ENCODE data around the gene SH3GL2. TPM values are rescaled to one million over a fixed set of nuclear protein-coding genes. Genes with fewer than 3 reads are reported as not detected.

SH3GL2 gene
- total RNA-seq: 1 to 10 TPM; 3.6 to 6.8 (median 4.7) TPM

- peaks cover 25% of the 10 kb centered on the region for H3K27me3 ChIP-seq
- no peaks in the 10 kb centered on the region for H3K9me3 ChIP-seq
- H3K36me3 ChIP-seq: no peaks in the 10 kb centered on the region
- H3K27ac ChIP-seq: peak within 1 kb of the TSS in 2 of 4 donors; percentile 45 to 62
- peak; percentile 82 for ATAC-seq
- WGBS, 2 donors (ENCODE audit: low coverage in 1 of 2): 5% methylated on average over 4 of the region's 109 CpGs; no CpG with 5 or more reads in 1 of the 2 donors
- H3K4me1 ChIP-seq: peaks cover 0 to 20% (median 6%) of the 10 kb centered on the region in 3 donors
- peak within 1 kb of the TSS; percentile 67 to 79 for H3K4me3 ChIP-seq
- peak; percentile 30 to 56 for TF ChIP-seq POLR2A (IDR thresholded peaks at IDR 0.05)
- no peak for TF ChIP-seq EP300 (IDR thresholded peaks at IDR 0.05)
- peak; percentile 59 for TF ChIP-seq POLR2AphosphoS5 (IDR thresholded peaks at IDR 0.05)
These were observed at the start of gene SH3GL2 for GRCh38 chr9:17578911-17579793. TSS of gene SH3GL2 (plus strand) at chr9:17579066.

GRCh38 chr9:17531642-17532254 lies 47.1 kb upstream of the SH3GL2 start:
- 29 to 42% methylated on average over 7 to 10 of the region's 10 CpGs for WGBS, 2 donors (ENCODE audit: low coverage in 1 of 2)
- TF ChIP-seq CTCF (IDR thresholded peaks at IDR 0.05): peak; percentile 59 to 75 (median 70)
- no peak for TF ChIP-seq POLR2A (IDR thresholded peaks at IDR 0.05)
- no peak for TF ChIP-seq POLR2AphosphoS5 (IDR thresholded peaks at IDR 0.05)
- TF ChIP-seq EP300 (IDR thresholded peaks at IDR 0.05): no peak
- Histone ChIP-seq H3K4me1 (no peaks in the 10 kb centered on the region), H3K36me3 (no peaks in the 10 kb centered on the region), H3K27ac (no peak overlapping the region), H3K27me3 (no peaks in the 10 kb centered on the region), H3K9me3 (no peaks in the 10 kb centered on the region), H3K4me3 (no peak overlapping the region)
- ATAC-seq: no peak

- 60% methylated on average over 1 of the region's 6 CpGs; no CpG with 5 or more reads in 1 of the 2 donors for WGBS, 2 donors (ENCODE audit: low coverage in 1 of 2)
- no peak for ATAC-seq
These were observed 46.4 kb upstream of the SH3GL2 start for GRCh38 chr9:17532461-17532860.

GRCh38 chr9:17535176-17535575 lies 43.7 kb upstream of the SH3GL2 start:
- no peak for ATAC-seq
- Histone ChIP-seq H3K4me1 (no peaks in the 10 kb centered on the region), H3K27me3 (no peaks in the 10 kb centered on the region), H3K4me3 (no peak overlapping the region), H3K36me3 (no peaks in the 10 kb centered on the region), H3K9me3 (peaks cover 0 to 7% (median 0%) of the 10 kb centered on the region in 3 donors), H3K27ac (no peak overlapping the region)
- no peak for TF ChIP-seq EP300 (IDR thresholded peaks at IDR 0.05)
- no peak for TF ChIP-seq POLR2A (IDR thresholded peaks at IDR 0.05)
- TF ChIP-seq POLR2AphosphoS5 (IDR thresholded peaks at IDR 0.05): no peak
- no peak for TF ChIP-seq CTCF (IDR thresholded peaks at IDR 0.05)
- 67 to 80% methylated on average over 2 of the region's 3 CpGs for WGBS, 2 donors (ENCODE audit: low coverage in 1 of 2)

More at GRCh38 chr9:17532461-17532860, 46.4 kb upstream of the SH3GL2 start:
- H3K4me1 ChIP-seq: no peaks in the 10 kb centered on the region
- H3K9me3 ChIP-seq: no peaks in the 10 kb centered on the region
- H3K4me3 ChIP-seq: no peak overlapping the region
- no peak overlapping the region for H3K27ac ChIP-seq
- H3K27me3 ChIP-seq: no peaks in the 10 kb centered on the region
- H3K36me3 ChIP-seq: no peaks in the 10 kb centered on the region
- TF ChIP-seq POLR2AphosphoS5 (IDR thresholded peaks at IDR 0.05) (no peak), CTCF (IDR thresholded peaks at IDR 0.05) (no peak), POLR2A (IDR thresholded peaks at IDR 0.05) (no peak), EP300 (IDR thresholded peaks at IDR 0.05) (no peak)

- Histone ChIP-seq H3K4me3 (no peak overlapping the region), H3K4me1 (no peaks in the 10 kb centered on the region), H3K27ac (no peak overlapping the region), H3K9me3 (peaks cover 0 to 7% (median 0%) of the 10 kb centered on the region in 3 donors), H3K36me3 (no peaks in the 10 kb centered on the region), H3K27me3 (no peaks in the 10 kb centered on the region)
- no peak for ATAC-seq
- 82% methylated on average over 7 of the region's 7 CpGs for WGBS, 2 donors (ENCODE audit: low coverage in 1 of 2)
- TF ChIP-seq EP300 (IDR thresholded peaks at IDR 0.05) (no peak), POLR2AphosphoS5 (IDR thresholded peaks at IDR 0.05) (no peak), CTCF (IDR thresholded peaks at IDR 0.05) (no peak)
These were observed 42.8 kb upstream of the SH3GL2 start for GRCh38 chr9:17536027-17536426.
